DND-41 (cell line): ENCODE data around the gene EPX.

Experiments
- ATAC-seq: fragments of 200-7000 bp; cut with Tn5 transposase; 3 replicates; pipeline ENCODE4 v1.9.1; 2021; ENCODE audit warnings: low read depth; ENCODE audit not compliant: insufficient read depth
- DNase-seq: peaks from one replicate; pipeline ENCODE4 v3.0.0-alpha.2; 2020
- H2AFZ ChIP-seq: 2 replicates; pipeline ENCODE4 v1.6.0; 2012; ENCODE audit warnings: low read depth, low read length
- H3K27ac ChIP-seq: 2 replicates; pipeline ENCODE4 v1.5.1; 2012; ENCODE audit warnings: low read length, inconsistent platforms
- H3K27me3 ChIP-seq: fragments of 200-600 bp; sonication (generic); 2 replicates; pipeline ENCODE4 v1.6.0; 2012; ENCODE audit warnings: low read length, mild to moderate bottlenecking, inconsistent platforms; ENCODE audit not compliant: insufficient read depth, poor library complexity
- H3K36me3 ChIP-seq: 2 replicates; pipeline ENCODE4 v1.5.1; 2012; ENCODE audit warnings: low read length, inconsistent platforms; ENCODE audit not compliant: insufficient read depth
- H3K4me1 ChIP-seq: 2 replicates; pipeline ENCODE4 v1.5.1; 2012; ENCODE audit warnings: mild to moderate bottlenecking, low read length; ENCODE audit not compliant: insufficient read depth
- H3K4me2 ChIP-seq: 2 replicates; pipeline ENCODE4 v1.6.0; 2012; ENCODE audit warnings: mild to moderate bottlenecking, moderate library complexity, low read length, inconsistent platforms; ENCODE audit not compliant: insufficient read depth
- H3K4me3 ChIP-seq, 2 experiments: fragments of 200-600 bp in 1 of 2; shearing (Covaris generic) in 1 of 2; 2 replicates each; pipeline ENCODE4 v1.5.1; 2012 to 2016; ENCODE audit warnings: inconsistent platforms in 2 of 2, low read length in 2 of 2, mild to moderate bottlenecking in 2 of 2, low read depth in 1 of 2, moderate library complexity in 1 of 2
- H3K79me2 ChIP-seq: 2 replicates; pipeline ENCODE4 v1.6.0; 2012; ENCODE audit warnings: low read length, inconsistent platforms; ENCODE audit not compliant: insufficient read depth
- H3K9ac ChIP-seq: 2 replicates; pipeline ENCODE4 v1.6.0; 2012; ENCODE audit warnings: low read depth, mild to moderate bottlenecking, inconsistent platforms, low read length, moderate library complexity
- H3K9me3 ChIP-seq: 2 replicates; pipeline ENCODE4 v1.5.1; 2012; ENCODE audit warnings: low read length, moderate library complexity, mild to moderate bottlenecking, inconsistent platforms; ENCODE audit not compliant: insufficient read depth, severe bottlenecking
- H4K20me1 ChIP-seq: 2 replicates; pipeline ENCODE4 v1.6.0; 2012; ENCODE audit warnings: low read length; ENCODE audit not compliant: insufficient read depth
- CTCF ChIP-seq: IDR thresholded peaks from 2 replicates; pipeline ENCODE4 v1.5.1; 2012; ENCODE audit warnings: borderline replicate concordance, low read length, moderate library complexity, mild to moderate bottlenecking; ENCODE audit not compliant: poor library complexity, severe bottlenecking; ENCODE audit errors: extremely low read depth
- EZH2 ChIP-seq: IDR thresholded peaks from 3 replicates; pipeline ENCODE4 v1.6.1; 2012; ENCODE audit warnings: borderline replicate concordance, low read depth, mild to moderate bottlenecking, moderate library complexity, low read length, inconsistent platforms; ENCODE audit not compliant: severe bottlenecking

Gene EPX

GRCh38 chr17:58253082-58253481 lies 60.6 kb downstream of the EPX start:
- DNase-seq (no peak), ATAC-seq (no peak)
- TF ChIP-seq CTCF = no peak
- TF ChIP-seq EZH2 = no peak
- Histone ChIP-seq H3K4me1 (no peaks in the 10 kb centered on the region), H3K27me3 (peaks cover 18% of the 10 kb centered on the region), H3K9ac (no peak overlapping the region), H4K20me1 (no peaks in the 10 kb centered on the region; the same call in 1 of the 2 replicates), H3K79me2 (no peaks in the 10 kb centered on the region), H3K4me2 (no peak overlapping the region), H2AFZ (no peak overlapping the region), H3K9me3 (no peaks in the 10 kb centered on the region), H3K27ac (no peak overlapping the region), H3K36me3 (no peaks in the 10 kb centered on the region), H3K4me3 (no peak overlapping the region)
